Activated naive CD8-positive, alpha-beta T cell treated with anti-CD3 and anti-CD28 coated beads for 36 hours (primary cell): ENCODE results near the gene PUS10. TPM values are rescaled to one million over a fixed set of nuclear protein-coding genes. Genes with fewer than 3 reads are reported as not detected.
"Not testable (repeated sequence)": the region's sequence is repeated elsewhere in the genome, so short reads cannot be mapped to it uniquely, and the experiment has no call there.

ENCODE experiments used
- DNase-seq: peaks from one replicate; pipeline ENCODE4 v3.0.0; 2021
- H3K27ac Mint-ChIP-seq: one replicate; pipeline ENCODE4 v1.8.0; 2022; ENCODE audit warnings: mild to moderate bottlenecking, moderate library complexity, mixed read lengths
- H3K27me3 Mint-ChIP-seq: one replicate; pipeline ENCODE4 v1.8.0; 2022; ENCODE audit warnings: mild to moderate bottlenecking, mixed read lengths
- H3K36me3 Mint-ChIP-seq: one replicate; pipeline ENCODE4 v1.8.0; 2021; ENCODE audit warnings: mild to moderate bottlenecking, mixed read lengths
- H3K4me1 Mint-ChIP-seq: one replicate; pipeline ENCODE4 v1.8.0; 2021; ENCODE audit warnings: mixed read lengths
- H3K4me3 Mint-ChIP-seq: one replicate; pipeline ENCODE4 v1.8.0; 2022; ENCODE audit warnings: mild to moderate bottlenecking, moderate library complexity, mixed read lengths
- H3K9me3 Mint-ChIP-seq: one replicate; pipeline ENCODE4 v1.8.0; 2022; ENCODE audit warnings: mixed read lengths
- total RNA-seq, 2 experiments: library from RNA; stranded (reverse); gene quantifications; one replicate each; pipeline ENCODE4 v1.2.3, GENCODE V29; 2021

Gene PUS10
- total RNA-seq, 2 experiments from 2014 or later, result 9.5 to 9.7 TPM

DNA sequence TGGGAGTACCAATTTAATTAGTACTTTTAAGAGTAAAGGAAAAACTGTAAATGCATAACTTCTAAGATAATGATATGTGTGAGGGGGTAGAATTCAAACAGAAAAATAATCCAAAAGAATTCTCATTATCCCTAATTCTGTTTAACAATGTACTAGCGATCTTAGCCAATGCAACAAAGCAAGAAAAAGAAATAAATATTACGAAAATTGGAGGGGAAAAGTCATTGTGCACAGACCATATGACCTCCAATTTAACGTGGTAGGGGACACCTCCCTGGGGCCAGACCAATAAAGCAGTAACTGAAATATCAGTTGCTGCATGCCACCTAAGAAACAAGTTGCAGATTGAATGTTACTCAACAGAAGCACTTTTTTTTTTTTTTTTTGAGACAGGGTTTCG is 26.4 kb downstream of the PUS10 start:
- peaks cover 21% of the 10 kb centered on the region for H3K36me3 Mint-ChIP-seq
- no peak overlapping the region for H3K4me3 Mint-ChIP-seq
- peaks cover 13% of the 10 kb centered on the region for H3K4me1 Mint-ChIP-seq
- DNase-seq, result no peak
- no peaks in the 10 kb centered on the region for H3K27me3 Mint-ChIP-seq
- peaks cover 4% of the 10 kb centered on the region for H3K9me3 Mint-ChIP-seq
- no peak overlapping the region for H3K27ac Mint-ChIP-seq

DNA sequence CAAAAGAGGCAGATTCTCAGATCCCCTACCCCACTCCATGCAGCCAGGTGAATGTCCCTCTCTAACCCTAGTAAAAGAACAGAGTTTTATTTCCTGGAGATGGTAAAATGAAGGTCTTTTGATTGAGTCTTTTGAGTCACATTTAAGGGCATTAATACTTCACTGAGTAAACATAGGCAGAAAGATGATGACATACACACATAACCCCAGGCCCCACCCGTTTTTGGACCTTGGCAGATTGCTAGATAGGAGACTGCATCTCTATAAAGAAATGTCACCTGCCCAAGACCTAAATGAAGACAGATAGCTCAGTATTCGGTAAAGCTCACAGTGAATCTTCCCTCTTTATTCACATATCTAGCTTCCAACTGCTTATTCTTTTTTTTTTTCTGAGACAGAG is 28.8 kb downstream of the PUS10 start:
- Mint-ChIP-seq H3K36me3 (peaks cover 21% of the 10 kb centered on the region), H3K27ac (no peak overlapping the region), H3K4me3 (no peak overlapping the region), H3K4me1 (peaks cover 15% of the 10 kb centered on the region), H3K27me3 (no peaks in the 10 kb centered on the region), H3K9me3 (peaks cover 4% of the 10 kb centered on the region)
- no peak for DNase-seq

DNA sequence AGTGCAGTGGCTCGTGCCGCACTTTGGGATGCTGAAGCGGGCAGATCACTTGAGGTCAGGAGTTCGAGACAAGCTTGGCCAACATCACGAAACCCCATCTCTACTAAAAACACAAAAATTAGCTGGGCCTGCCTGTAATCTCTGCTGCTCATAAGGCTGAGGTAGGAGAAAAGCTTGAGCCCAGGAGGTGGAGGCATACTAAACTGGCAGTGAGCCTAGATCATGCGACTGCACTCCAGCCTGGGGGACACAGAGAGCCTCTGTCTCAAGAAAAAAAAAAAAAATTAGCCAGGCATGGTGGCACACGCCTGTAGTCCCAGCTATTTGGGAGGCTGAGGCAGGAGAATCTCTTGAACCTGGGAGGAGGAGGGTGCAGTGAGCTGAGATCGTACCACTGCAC is 30.4 kb downstream of the PUS10 start:
- not testable (repeated sequence) for H3K9me3 Mint-ChIP-seq, H3K4me1 Mint-ChIP-seq, H3K27ac Mint-ChIP-seq, H3K27me3 Mint-ChIP-seq, H3K4me3 Mint-ChIP-seq, DNase-seq
- H3K36me3 Mint-ChIP-seq, result peaks cover 14% of the 10 kb centered on the region

DNA sequence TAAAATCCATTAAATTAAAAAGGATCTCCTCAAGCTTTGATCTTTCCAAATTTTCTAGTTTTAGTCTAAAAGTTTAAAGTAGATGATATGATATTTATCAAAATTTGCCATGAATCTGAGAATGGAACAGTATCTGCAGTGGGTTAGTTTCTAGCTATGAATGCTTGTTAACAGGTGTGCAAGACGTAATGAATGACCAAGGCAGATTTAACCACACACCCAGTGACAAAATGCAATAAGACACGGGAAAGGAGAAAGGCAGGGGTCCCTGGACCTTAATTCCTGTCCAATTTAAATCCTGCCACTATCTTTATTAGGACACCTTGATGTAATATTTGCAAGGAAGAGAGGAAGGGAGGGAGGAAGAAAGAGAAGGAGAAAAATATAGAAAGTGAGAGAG is 31.0 kb downstream of the PUS10 start:
- Mint-ChIP-seq H3K4me1 (peaks cover 2% of the 10 kb centered on the region), H3K27ac (no peak overlapping the region), H3K27me3 (no peaks in the 10 kb centered on the region), H3K36me3 (peaks cover 11% of the 10 kb centered on the region), H3K4me3 (no peak overlapping the region), H3K9me3 (peaks cover 4% of the 10 kb centered on the region)
- no peak for DNase-seq

DNA sequence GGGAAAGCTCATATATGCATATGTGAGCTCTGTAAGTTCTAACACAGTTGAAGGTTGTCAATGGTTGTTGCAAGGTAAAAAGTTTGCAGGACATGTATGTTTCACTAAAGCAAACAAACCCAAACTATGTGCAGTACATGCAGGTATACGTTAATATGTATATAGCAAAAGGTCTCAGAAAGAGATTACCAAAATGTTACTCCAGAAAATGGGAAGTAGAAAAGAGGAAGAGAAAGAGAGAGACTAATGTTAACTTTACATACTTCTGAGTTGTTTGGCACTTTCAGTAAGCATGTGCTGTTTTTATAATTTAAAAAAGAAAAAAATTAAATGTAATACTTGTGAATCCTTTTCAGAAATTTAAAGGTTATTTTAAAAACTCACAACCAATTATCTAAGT is 33.3 kb downstream of the PUS10 start:
- Mint-ChIP-seq H3K27ac (no peak overlapping the region), H3K27me3 (no peaks in the 10 kb centered on the region), H3K36me3 (no peaks in the 10 kb centered on the region), H3K4me1 (peaks cover 5% of the 10 kb centered on the region), H3K9me3 (no peaks in the 10 kb centered on the region), H3K4me3 (no peak overlapping the region)
- no peak for DNase-seq

DNA sequence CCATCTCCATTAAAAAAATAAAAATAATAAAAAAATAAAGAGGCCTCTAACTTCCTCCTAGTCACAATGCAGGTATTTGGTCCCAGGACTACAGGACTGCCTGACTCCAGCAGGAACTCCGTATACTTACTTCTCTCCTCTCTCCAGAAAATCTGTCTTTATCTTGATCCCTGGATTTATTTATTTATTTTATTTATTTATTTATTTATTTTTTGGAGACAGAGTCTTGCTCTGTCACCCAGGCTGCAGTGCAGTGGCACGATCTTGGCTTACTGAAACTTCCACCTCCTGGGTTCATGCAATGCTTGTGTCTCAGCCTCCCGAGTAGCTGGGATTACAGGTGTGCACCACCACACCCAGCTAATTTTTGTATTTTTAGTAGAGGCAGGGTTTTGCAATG is 36.0 kb downstream of the PUS10 start:
- not testable (repeated sequence) for H3K27me3 Mint-ChIP-seq, DNase-seq, H3K9me3 Mint-ChIP-seq, H3K27ac Mint-ChIP-seq, H3K36me3 Mint-ChIP-seq, H3K4me3 Mint-ChIP-seq
- H3K4me1 Mint-ChIP-seq, result peaks cover 15% of the 10 kb centered on the region

DNA sequence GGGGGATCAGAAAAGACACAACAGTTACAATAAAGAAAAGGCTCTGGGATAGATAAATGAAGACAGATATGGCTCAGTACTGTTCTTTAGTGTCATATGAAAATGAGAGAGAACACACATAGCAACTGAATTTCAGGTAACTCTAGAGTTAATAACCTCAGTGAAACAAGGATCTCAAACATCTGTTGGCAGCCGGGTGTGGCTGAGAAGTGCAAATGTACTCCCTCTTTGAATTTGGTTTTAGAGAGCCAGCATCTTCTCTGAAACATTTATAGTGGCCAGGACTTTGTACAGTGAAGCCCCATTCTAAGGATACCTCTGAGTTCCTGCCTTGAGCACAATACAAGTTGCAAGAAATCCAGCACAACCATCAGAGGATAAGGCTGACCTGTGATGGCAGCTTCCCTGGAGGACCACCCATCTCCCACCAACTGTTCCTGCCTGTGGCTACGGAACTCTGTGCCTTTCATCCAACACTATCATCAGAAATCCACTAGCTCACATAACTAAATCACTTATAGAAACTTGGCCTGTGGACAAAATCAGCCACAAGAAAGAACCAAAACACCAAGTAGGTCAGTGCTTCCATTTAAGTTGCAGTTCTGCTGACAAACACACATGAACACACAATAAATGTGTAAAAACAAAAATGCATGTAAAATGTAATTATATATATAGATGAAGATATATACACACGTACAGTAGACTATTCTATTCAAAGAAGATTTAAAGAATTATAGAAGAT is 37.8 kb downstream of the PUS10 start:
- Mint-ChIP-seq H3K4me3 (no peak overlapping the region), H3K36me3 (peaks cover 3% of the 10 kb centered on the region), H3K27me3 (no peaks in the 10 kb centered on the region), H3K4me1 (peaks cover 23% of the 10 kb centered on the region), H3K9me3 (no peaks in the 10 kb centered on the region), H3K27ac (no peak overlapping the region)
- DNase-seq, result no peak

DNA sequence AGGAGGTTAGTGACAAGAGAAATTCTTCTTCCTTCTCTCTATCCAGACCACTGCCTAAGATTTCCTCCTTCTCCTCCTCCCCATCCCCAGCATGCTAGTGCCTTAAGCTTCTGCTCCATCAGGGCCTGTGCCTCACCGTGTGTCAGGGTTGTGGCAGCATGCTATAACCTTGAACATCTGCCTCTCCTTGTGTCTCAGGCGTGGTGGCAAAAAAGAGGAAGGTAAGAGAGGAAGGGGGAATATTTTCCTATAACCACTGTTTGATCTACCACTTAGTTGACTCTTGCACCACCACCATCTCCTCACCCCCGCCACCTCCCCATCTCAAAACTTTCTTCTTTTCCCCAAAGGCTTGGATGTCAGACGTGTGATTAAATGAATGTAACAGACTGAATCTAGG is 38.8 kb downstream of the PUS10 start:
- DNase-seq, result no peak
- Mint-ChIP-seq H3K36me3 (peaks cover 3% of the 10 kb centered on the region), H3K27me3 (no peaks in the 10 kb centered on the region), H3K4me3 (no peak overlapping the region), H3K9me3 (no peaks in the 10 kb centered on the region), H3K4me1 (peaks cover 22% of the 10 kb centered on the region), H3K27ac (no peak overlapping the region)

DNA sequence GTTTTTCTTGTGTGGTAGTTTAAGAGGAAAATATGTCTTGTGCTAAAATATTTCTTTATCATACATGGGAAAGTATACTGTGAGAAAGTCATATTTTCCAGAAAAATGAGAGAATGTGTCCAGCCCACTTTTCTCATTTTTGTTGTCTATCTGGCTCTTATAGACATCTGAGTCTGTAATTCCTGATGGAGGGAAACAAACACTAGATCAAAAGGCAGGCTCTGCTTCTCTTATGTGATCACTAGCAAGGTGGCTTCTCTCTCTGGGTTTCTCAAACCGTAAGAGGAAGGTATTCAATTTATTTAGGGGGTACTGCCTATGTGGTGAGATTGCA is 40.5 kb downstream of the PUS10 start:
- DNase-seq, result no peak
- Mint-ChIP-seq H3K36me3 (peaks cover 4% of the 10 kb centered on the region), H3K9me3 (no peaks in the 10 kb centered on the region), H3K4me3 (no peak overlapping the region), H3K27me3 (no peaks in the 10 kb centered on the region), H3K27ac (peak overlapping the region; percentile 9), H3K4me1 (peaks cover 24% of the 10 kb centered on the region)

DNA sequence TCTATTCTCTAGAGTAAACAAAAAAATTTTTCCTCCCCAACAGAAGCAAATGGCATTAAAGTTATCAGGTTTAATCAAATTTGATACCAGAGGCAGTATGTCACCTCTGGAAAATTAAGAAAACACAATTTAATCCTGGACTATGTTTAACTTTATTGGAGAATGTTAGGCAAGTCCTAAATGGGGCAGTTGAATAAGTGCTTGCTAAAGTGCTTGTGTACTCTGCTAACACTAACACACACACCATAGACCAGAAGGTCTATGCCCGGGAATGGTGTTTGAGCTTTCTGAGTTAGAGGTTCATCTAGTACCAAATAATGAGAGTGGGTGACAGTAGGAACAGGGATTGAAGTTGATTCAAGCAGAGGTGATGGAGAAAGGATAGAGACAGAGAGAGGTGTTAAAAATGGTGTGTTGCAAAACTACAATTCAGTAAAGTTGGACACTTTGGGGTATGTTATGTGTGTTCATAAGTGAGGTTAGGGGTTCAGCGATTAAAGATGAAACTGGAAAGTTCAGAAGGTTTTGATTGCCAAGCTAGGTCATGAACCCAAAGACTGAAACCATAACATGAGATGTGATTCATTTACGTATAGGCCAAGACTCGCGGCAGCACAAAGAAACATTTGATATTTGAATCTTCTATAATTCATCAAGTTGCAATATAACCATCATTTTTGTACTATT is 41.0 kb downstream of the PUS10 start:
- peaks cover 26% of the 10 kb centered on the region for H3K4me1 Mint-ChIP-seq
- peak overlapping the region; percentile 9 for H3K27ac Mint-ChIP-seq
- peaks cover 4% of the 10 kb centered on the region for H3K36me3 Mint-ChIP-seq
- no peaks in the 10 kb centered on the region for H3K9me3 Mint-ChIP-seq
- H3K27me3 Mint-ChIP-seq, result no peaks in the 10 kb centered on the region
- no peak overlapping the region for H3K4me3 Mint-ChIP-seq
- no peak for DNase-seq

DNA sequence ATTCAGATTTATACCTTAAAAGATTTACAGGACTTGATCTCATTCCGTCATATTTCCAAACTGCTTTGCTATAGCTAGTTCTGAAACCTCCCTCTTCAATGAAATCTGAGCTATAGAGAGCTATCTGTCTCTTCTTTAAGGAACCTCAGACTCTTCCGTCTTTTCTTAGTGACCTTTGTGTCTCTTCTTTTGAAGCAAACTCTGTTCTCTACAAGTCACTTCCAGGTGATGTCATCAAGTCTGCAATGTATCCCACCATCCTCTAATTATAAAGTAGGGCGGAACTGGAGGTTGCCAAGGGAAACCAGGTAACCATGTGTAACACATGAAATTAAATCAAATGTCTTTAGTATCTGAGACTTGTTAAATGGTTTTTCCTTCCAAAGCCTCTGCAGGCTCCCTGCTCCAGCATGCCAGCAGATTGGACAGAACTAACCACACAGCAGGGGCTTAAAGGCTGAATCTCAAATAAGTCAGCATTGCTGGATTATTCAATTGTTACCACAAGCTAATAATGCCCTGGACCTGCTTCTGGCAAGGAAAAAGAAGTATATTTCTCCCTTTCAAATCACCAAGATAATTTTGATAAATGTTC is 41.7 kb downstream of the PUS10 start:
- Mint-ChIP-seq H3K4me1 (peaks cover 31% of the 10 kb centered on the region), H3K9me3 (no peaks in the 10 kb centered on the region), H3K4me3 (no peak overlapping the region), H3K27ac (no peak overlapping the region), H3K27me3 (no peaks in the 10 kb centered on the region), H3K36me3 (peaks cover 4% of the 10 kb centered on the region)
- no peak for DNase-seq

DNA sequence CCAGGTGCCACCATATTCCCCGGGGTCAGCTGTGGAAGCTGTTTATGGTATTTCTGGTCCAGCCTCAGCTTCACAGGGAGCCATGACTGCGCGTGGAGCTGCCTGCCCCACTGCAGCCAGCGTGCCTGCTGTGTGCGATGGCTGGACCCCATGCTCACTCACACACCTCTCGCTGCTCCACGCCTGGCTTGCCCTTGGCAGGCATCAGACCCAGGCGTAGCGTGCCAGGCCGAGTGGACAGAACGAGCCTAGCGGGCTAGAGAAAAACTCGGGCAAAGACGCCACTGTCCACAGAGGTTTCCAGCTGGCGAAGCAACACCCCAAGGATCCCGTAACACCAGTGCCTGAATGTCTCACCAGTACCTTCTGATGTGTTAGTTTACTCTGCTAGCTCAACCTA is 43.4 kb downstream of the PUS10 start:
- Mint-ChIP-seq H3K27me3 (no peaks in the 10 kb centered on the region), H3K36me3 (peaks cover 4% of the 10 kb centered on the region), H3K4me3 (no peak overlapping the region), H3K27ac (no peak overlapping the region), H3K9me3 (no peaks in the 10 kb centered on the region), H3K4me1 (peaks cover 30% of the 10 kb centered on the region)
- no peak for DNase-seq

DNA sequence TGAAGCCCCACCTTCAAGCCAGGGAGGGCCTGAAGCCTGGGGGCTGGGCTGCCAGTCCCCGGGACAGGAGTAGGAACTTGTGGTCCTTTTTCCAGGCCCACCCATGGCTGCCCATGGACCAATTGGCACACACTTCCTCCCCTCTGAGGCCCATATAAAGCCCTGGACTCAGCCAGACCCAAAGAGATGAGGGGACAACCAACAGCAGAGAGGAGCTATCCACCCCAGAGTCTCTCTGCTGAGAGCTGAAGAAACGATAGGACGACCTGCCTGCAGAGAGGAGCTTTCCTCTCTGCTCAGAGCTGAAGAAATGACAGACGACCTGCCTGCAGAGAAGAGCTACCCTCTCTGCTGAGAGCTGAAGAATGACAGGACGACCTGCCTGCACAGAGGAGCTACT is 44.4 kb downstream of the PUS10 start:
- Mint-ChIP-seq H3K27ac (no peak overlapping the region), H3K36me3 (peaks cover 4% of the 10 kb centered on the region), H3K4me3 (no peak overlapping the region), H3K4me1 (peaks cover 34% of the 10 kb centered on the region), H3K9me3 (no peaks in the 10 kb centered on the region), H3K27me3 (no peaks in the 10 kb centered on the region)
- no peak for DNase-seq

DNA sequence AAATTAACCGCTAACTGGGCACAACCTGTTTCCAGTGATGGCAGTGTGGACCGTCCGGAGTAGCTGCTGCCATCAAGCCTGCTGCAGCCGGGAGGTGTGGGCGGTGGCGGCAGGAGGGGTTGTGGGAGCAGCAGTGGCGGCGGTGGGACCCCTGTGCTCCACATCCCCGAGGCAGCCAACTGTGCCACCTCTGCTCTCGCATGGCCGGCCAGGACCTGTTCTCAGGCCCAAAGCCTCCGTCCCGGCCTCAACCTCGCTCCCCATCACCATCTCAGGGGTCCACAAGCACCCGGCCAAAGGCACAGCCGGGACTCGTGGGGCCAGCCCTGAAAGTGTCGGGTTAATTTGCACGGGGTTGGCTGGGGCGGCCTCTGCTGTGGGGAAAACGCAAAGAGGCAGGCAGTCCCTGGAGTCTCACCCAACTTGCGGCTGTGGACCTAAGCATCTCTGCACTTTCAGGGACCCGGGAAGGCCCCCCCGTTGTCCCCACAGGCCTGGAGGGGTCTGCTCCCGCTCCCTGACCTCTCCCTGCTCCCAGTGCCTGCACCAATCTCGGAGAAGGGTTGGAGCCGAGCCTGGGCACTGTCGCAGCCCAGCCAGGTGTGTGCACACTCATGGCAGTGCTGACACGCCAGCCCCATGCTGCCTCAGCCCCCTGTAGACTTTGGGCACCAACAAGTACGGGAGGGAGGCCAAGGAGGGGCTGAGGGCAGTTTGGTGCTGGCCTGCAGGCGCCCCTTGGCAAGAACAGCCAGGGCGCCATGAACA is 45.0 kb downstream of the PUS10 start:
- no peak for DNase-seq
- Mint-ChIP-seq H3K36me3 (peaks cover 4% of the 10 kb centered on the region), H3K4me3 (no peak overlapping the region), H3K9me3 (no peaks in the 10 kb centered on the region), H3K27ac (no peak overlapping the region), H3K4me1 (peaks cover 36% of the 10 kb centered on the region), H3K27me3 (no peaks in the 10 kb centered on the region)
